GM18526 (cell line): ENCODE results near the gene FAM163B.

ENCODE experiments used
- POLR2A ChIP-seq: IDR thresholded peaks from 3 replicates; pipeline ENCODE4 v1.6.1; 2011; ENCODE audit not compliant: insufficient read length; ENCODE audit errors: extremely low read depth

The FAM163B gene

GRCh38 chr9:133609311-133610098, at the start of gene FAM163B:
Gene FAM163B (minus strand): TSS chr9:133609389. CDS start chr9:133580223, 29,166 bp downstream.
- TF ChIP-seq POLR2A, result no peak

GRCh38 chr9:133657120-133657661, 48.0 kb upstream of the FAM163B start:
- no peak for TF ChIP-seq POLR2A

- no peak for TF ChIP-seq POLR2A
Observed at GRCh38 chr9:133656211-133657119, 47.3 kb upstream of the FAM163B start.

- TF ChIP-seq POLR2A, result no peak
Observed at GRCh38 chr9:133655701-133656100, 46.5 kb upstream of the FAM163B start.

- no peak for TF ChIP-seq POLR2A
Observed at GRCh38 chr9:133654736-133655657, 45.8 kb upstream of the FAM163B start.

- TF ChIP-seq POLR2A, result no peak
Observed at GRCh38 chr9:133653638-133654037, 44.4 kb upstream of the FAM163B start.

GRCh38 chr9:133650026-133650425, 40.8 kb upstream of the FAM163B start:
- no peak for TF ChIP-seq POLR2A

GRCh38 chr9:133649194-133649593, 40.0 kb upstream of the FAM163B start:
- TF ChIP-seq POLR2A, result no peak

GRCh38 chr9:133647765-133648469, 38.7 kb upstream of the FAM163B start:
- no peak for TF ChIP-seq POLR2A

GRCh38 chr9:133647148-133647547, 38.0 kb upstream of the FAM163B start:
- TF ChIP-seq POLR2A, result no peak

- TF ChIP-seq POLR2A, result no peak
Observed at GRCh38 chr9:133645021-133645765, 36.0 kb upstream of the FAM163B start.

GRCh38 chr9:133643978-133644760, 35.0 kb upstream of the FAM163B start:
- TF ChIP-seq POLR2A, result no peak

GRCh38 chr9:133643362-133643755, 34.2 kb upstream of the FAM163B start:
- TF ChIP-seq POLR2A, result no peak
